IMR-90 (cell line): ENCODE data around the gene RIMBP2. TPM values are rescaled to one million over a fixed set of nuclear protein-coding genes. Genes with fewer than 3 reads are reported as not detected.

ENCODE experiments used
- ATAC-seq: fragments of 200-7000 bp; cut with Tn5 transposase; 2 replicates; pipeline ENCODE4 v1.9.1; 2020; ENCODE audit warnings: low read depth, mild to moderate bottlenecking, moderate library complexity
- BruUV-seq: library from RNA; stranded (reverse); fragments of 400-500 nt; replicated peaks from 2 replicates; lab custom pipeline; 2021; lab: Mats Ljungman, UMichigan
- CTCF ChIA-PET: fragments of 300-600 bp; formaldehyde crosslinking; extraction: SDS; loops from one replicate; lab custom pipeline; 2021; ENCODE audit warnings: antibody characterized with exemption; lab: Yijun Ruan, JAX
- POLR2A ChIA-PET: fragments of 300-600 bp; sonication (Branson Sonifier 250); formaldehyde crosslinking; loops from one replicate; lab custom pipeline; 2022; ENCODE audit warnings: antibody characterized with exemption; ENCODE audit not compliant: unreplicated experiment; lab: Charles Lee
- DNase-seq: peaks from one replicate; pipeline ENCODE4 v3.0.0; 2013
- H2AFZ ChIP-seq: replicated peaks from 2 replicates; pipeline ENCODE3; 2013; ENCODE audit warnings: low read length, mild to moderate bottlenecking; ENCODE audit not compliant: poor library complexity
- H2AK5ac ChIP-seq: 2 replicates; pipeline ENCODE4 v1.6.1; 2013; ENCODE audit warnings: low read depth, low read length, inconsistent platforms
- H2AK9ac ChIP-seq: replicated peaks from 2 replicates; pipeline ENCODE3; 2013; ENCODE audit warnings: mild to moderate bottlenecking, low read depth, low read length, moderate library complexity; ENCODE audit not compliant: poor library complexity
- H2BK120ac ChIP-seq: 2 replicates; pipeline ENCODE4 v1.6.1; 2013; ENCODE audit warnings: low read depth, low read length, inconsistent platforms
- H2BK15ac ChIP-seq: 3 replicates; pipeline ENCODE4 v1.6.1; 2013; ENCODE audit warnings: low read depth, low read length, inconsistent platforms
- H2BK20ac ChIP-seq: 2 replicates; pipeline ENCODE4 v1.6.1; 2013; ENCODE audit warnings: low read depth, mild to moderate bottlenecking, inconsistent platforms, low read length, moderate library complexity
- H2BK5ac ChIP-seq: 2 replicates; pipeline ENCODE4 v1.6.1; 2013; ENCODE audit warnings: mild to moderate bottlenecking, low read depth, low read length, inconsistent platforms; ENCODE audit not compliant: poor library complexity, severe bottlenecking
- H3K14ac ChIP-seq: replicated peaks from 2 replicates; pipeline ENCODE4 v1.6.1; 2013; ENCODE audit warnings: low read depth, low read length, inconsistent platforms
- H3K18ac ChIP-seq: 2 replicates; pipeline ENCODE4 v1.6.1; 2013; ENCODE audit warnings: low read depth, low read length, control low read depth
- H3K23ac ChIP-seq: 2 replicates; pipeline ENCODE4 v1.6.1; 2013; ENCODE audit warnings: low read depth, low read length, inconsistent platforms
- H3K27ac ChIP-seq: 2 replicates; pipeline ENCODE4 v1.5.1; 2013; ENCODE audit warnings: mild to moderate bottlenecking, control low read depth, low read length; ENCODE audit not compliant: insufficient read depth
- H3K27me3 ChIP-seq: 2 replicates; pipeline ENCODE4 v1.6.1; 2013; ENCODE audit warnings: low read length; ENCODE audit not compliant: control insufficient read depth, insufficient read depth
- H3K36me3 ChIP-seq: 2 replicates; pipeline ENCODE4 v1.6.1; 2013; ENCODE audit warnings: low read length, mixed read lengths; ENCODE audit not compliant: control insufficient read depth, insufficient read depth
- H3K4ac ChIP-seq: 2 replicates; pipeline ENCODE4 v1.6.1; 2013; ENCODE audit warnings: low read depth, low read length, inconsistent platforms
- H3K4me1 ChIP-seq: 2 replicates; pipeline ENCODE4 v1.6.1; 2013; ENCODE audit warnings: low read length, mixed read lengths; ENCODE audit not compliant: control insufficient read depth, insufficient read depth
- H3K4me2 ChIP-seq: 2 replicates; pipeline ENCODE4 v1.6.1; 2013; ENCODE audit warnings: low read depth, mild to moderate bottlenecking, control low read depth, low read length, moderate library complexity
- H3K4me3 ChIP-seq: 2 replicates; pipeline ENCODE4 v1.5.1; 2013; ENCODE audit warnings: low read depth, mild to moderate bottlenecking, control low read depth, low read length, moderate library complexity; ENCODE audit not compliant: insufficient read depth
- H3K56ac ChIP-seq: 2 replicates; pipeline ENCODE4 v1.6.1; 2013; ENCODE audit warnings: low read length, inconsistent platforms; ENCODE audit not compliant: insufficient read depth; ENCODE audit errors: extremely low read depth
- H3K79me1 ChIP-seq, 2 experiments: 2 replicates each; pipeline ENCODE4 v1.6.1; 2013; ENCODE audit warnings: low read length in 2 of 2, inconsistent platforms in 1 of 2, low read depth in 1 of 2
- H3K9ac ChIP-seq: 2 replicates; pipeline ENCODE4 v1.6.1; 2013; ENCODE audit warnings: low read depth, low read length, control low read depth
- H3K9me1 ChIP-seq: 2 replicates; pipeline ENCODE4 v1.6.1; 2013; ENCODE audit warnings: low read length, inconsistent platforms; ENCODE audit not compliant: insufficient read depth
- H3K9me3 ChIP-seq: 2 replicates; pipeline ENCODE4 v1.6.1; 2013; ENCODE audit warnings: low read length; ENCODE audit not compliant: control insufficient read depth, insufficient read depth
- H4K20me1 ChIP-seq: 2 replicates; pipeline ENCODE4 v1.6.1; 2013; ENCODE audit warnings: low read length, inconsistent platforms; ENCODE audit not compliant: insufficient read depth
- H4K5ac ChIP-seq: 2 replicates; pipeline ENCODE4 v1.6.1; 2013; ENCODE audit warnings: mild to moderate bottlenecking, low read depth, low read length, control low read depth
- H4K8ac ChIP-seq, 2 experiments: 2 replicates each; pipeline ENCODE4 v1.6.1; 2013; ENCODE audit warnings: low read depth in 2 of 2, low read length in 2 of 2, control low read depth in 1 of 2, inconsistent platforms in 1 of 2
- H4K91ac ChIP-seq: 2 replicates; pipeline ENCODE4 v1.6.1; 2013; ENCODE audit warnings: low read depth, low read length, inconsistent platforms; ENCODE audit not compliant: insufficient read depth
- BHLHE40 ChIP-seq: fragments of 150-350 bp; IDR thresholded peaks from 2 replicates; pipeline ENCODE4 v1.6.1; 2016; ENCODE audit warnings: mild to moderate bottlenecking, low read depth, low read length
- CEBPB ChIP-seq: IDR thresholded peaks from 2 replicates; pipeline ENCODE4 v1.6.1; 2012; ENCODE audit warnings: low read depth, low read length, improper control_type of control experiment
- ELK1 ChIP-seq: fragments of 150-350 bp; IDR thresholded peaks from 2 replicates; pipeline ENCODE4 v1.6.1; 2016; ENCODE audit warnings: low read depth, mild to moderate bottlenecking, low read length, moderate library complexity, borderline replicate concordance
- FOS ChIP-seq: fragments of 150-350 bp; IDR thresholded peaks from 2 replicates; pipeline ENCODE4 v1.6.1; 2016; ENCODE audit warnings: low read depth, low read length
- MAFK ChIP-seq: IDR thresholded peaks from 2 replicates; pipeline ENCODE4 v1.6.1; 2012; ENCODE audit warnings: low read depth, low read length, improper control_type of control experiment
- MAZ ChIP-seq: IDR thresholded peaks from 2 replicates; pipeline ENCODE4 v1.6.1; 2012; ENCODE audit warnings: low read depth, mild to moderate bottlenecking, low read length, improper control_type of control experiment, moderate library complexity, borderline replicate concordance
- MXI1 ChIP-seq: IDR thresholded peaks from 2 replicates; pipeline ENCODE4 v1.6.1; 2012; ENCODE audit warnings: low read depth, mild to moderate bottlenecking, low read length, moderate library complexity, borderline replicate concordance
- NFE2L2 ChIP-seq: fragments of 150-350 bp; IDR thresholded peaks from 2 replicates; pipeline ENCODE4 v1.6.1; 2016; ENCODE audit warnings: low read depth, mild to moderate bottlenecking, low read length
- POLR2A ChIP-seq: IDR thresholded peaks from 2 replicates; pipeline ENCODE4 v1.6.1; 2012; ENCODE audit warnings: mild to moderate bottlenecking, low read depth, low read length
- RAD21 ChIP-seq: IDR thresholded peaks from 2 replicates; pipeline ENCODE4 v1.6.1; 2012; ENCODE audit warnings: low read length, improper control_type of control experiment
- RCOR1 ChIP-seq: IDR thresholded peaks from 2 replicates; pipeline ENCODE4 v1.6.1; 2012; ENCODE audit warnings: mild to moderate bottlenecking, low read length, improper control_type of control experiment; ENCODE audit not compliant: insufficient replicate concordance
- RFX5 ChIP-seq: IDR thresholded peaks from 2 replicates; pipeline ENCODE4 v1.8.0; 2012; ENCODE audit warnings: low read depth, mild to moderate bottlenecking, low read length, moderate library complexity
- SMC3 ChIP-seq: fragments of 150-350 bp; IDR thresholded peaks from 2 replicates; pipeline ENCODE4 v1.6.1; 2016; ENCODE audit warnings: low read depth, mild to moderate bottlenecking, antibody characterized with exemption, low read length, moderate library complexity
- WGBS, 2 experiments: methylation state at CpG; one replicate each; pipeline versions ENCODE4 v1.1.5 to v1.1.7; 2013; ENCODE audit warnings: missing lambda C conversion rate in 2 of 2; ENCODE audit not compliant: insufficient read length in 1 of 2; ENCODE audit errors: extremely low coverage in 2 of 2; 5-methylcytosine and 5-hydroxymethylcytosine counted together
- dilution Hi-C: fragments of 300-500 bp; cut with HindIII; formaldehyde crosslinking; loops from one replicate; pipeline ENCODE4 v1.14.3; 2018; ENCODE audit warnings: low sequenced_read_pairs; ENCODE audit not compliant: unreplicated experiment
- in situ Hi-C: fragments of 300-500 bp; cut with MboI; formaldehyde crosslinking; loops from 3 replicates; pipeline ENCODE4 v1.14.3; 2019; ENCODE audit warnings: low sequenced_read_pairs, inconsistent platforms, mixed read lengths
- intact Hi-C: fragments of 100-400 bp; cut with micrococcal nuclease; formaldehyde crosslinking; loops from 2 replicates; pipeline ENCODE4 v1.10.0; 2022
- polyA plus RNA-seq, 3 experiments: library from polyadenylated mRNA; depleted of rRNA; stranded (reverse); fragments of >200 nt; gene quantifications; 2 replicates each; pipeline ENCODE4 v1.2.3, GENCODE V29; 2012; ENCODE audit warnings: low replicate concordance in 1 of 3
- total RNA-seq: library from RNA; depleted of rRNA; stranded (reverse); fragments of >200 nt; gene quantifications from 2 replicates; pipeline ENCODE4 v1.2.3, GENCODE V29; 2012
- TF ChIP-seq, protein P1 (sequence below): fragments of 150-350 bp; IDR thresholded peaks from 2 replicates; pipeline ENCODE4 v1.6.1; 2017; ENCODE audit warnings: mild to moderate bottlenecking, antibody characterized with exemption, low read length, low read depth
- TF ChIP-seq, protein P2 (sequence below): conservative IDR thresholded peaks from 2 replicates; pipeline ENCODE4 v1.5.1; 2012; ENCODE audit warnings: mild to moderate bottlenecking, low read depth, low read length, improper control_type of control experiment

The RIMBP2 gene
- total and polyA plus RNA-seq, 2 of the 4 experiments (the other 2 are of a cell fraction), result not detected

- no peak for ATAC-seq
- no peak overlapping the region for H3K18ac ChIP-seq
- no peak overlapping the region for H2AK9ac ChIP-seq
- H3K36me3 ChIP-seq, result no peaks in the 10 kb centered on the region
- H3K4me2 ChIP-seq, result no peak overlapping the region
- CTCF ChIA-PET, result interaction anchor here (0.5 kb wide), 1 partner anchor 99 kb away, joined by 4 read pairs; no protein-coding TSS in a partner anchor
- H3K4me3 ChIP-seq, result no peak overlapping the region
- H2AK5ac ChIP-seq, result no peak overlapping the region
- H2BK120ac ChIP-seq, result no peak overlapping the region
- no peak overlapping the region for H4K8ac ChIP-seq
- no peaks in the 10 kb centered on the region for H3K79me1 ChIP-seq
- H2AFZ ChIP-seq, result no peak overlapping the region
- no peak for DNase-seq
- H3K14ac ChIP-seq, result no peak overlapping the region
- H3K56ac ChIP-seq, result no peak overlapping the region
- no peak overlapping the region for H2BK5ac ChIP-seq
- no peaks in the 10 kb centered on the region for H3K9me1 ChIP-seq
- 68% methylated on average over 4 of the region's 11 CpGs; no CpG with 5 or more reads in 1 of the 2 experiments for WGBS, 2 experiments
- no peaks in the 10 kb centered on the region for H3K4me1 ChIP-seq
- intact Hi-C loops (no loop called here), in situ Hi-C loops (no loop called here), dilution Hi-C loops (no loop called here)
- H4K20me1 ChIP-seq, result no peaks in the 10 kb centered on the region
- H3K9me3 ChIP-seq, result peaks cover 32% of the 10 kb centered on the region
- no peak overlapping the region for H2BK20ac ChIP-seq
- POLR2A ChIA-PET, result no interaction called here
- BruUV-seq, result no TSS peak
- H3K27ac ChIP-seq, result no peak overlapping the region
- no peak overlapping the region for H4K91ac ChIP-seq
- no peak overlapping the region for H2BK15ac ChIP-seq
- no peak overlapping the region for H3K9ac ChIP-seq
- H3K4ac ChIP-seq, result no peak overlapping the region
- H3K23ac ChIP-seq, result no peak overlapping the region
- H3K27me3 ChIP-seq, result no peaks in the 10 kb centered on the region
- H4K5ac ChIP-seq, result no peak overlapping the region
- TF ChIP-seq, protein P1, sequence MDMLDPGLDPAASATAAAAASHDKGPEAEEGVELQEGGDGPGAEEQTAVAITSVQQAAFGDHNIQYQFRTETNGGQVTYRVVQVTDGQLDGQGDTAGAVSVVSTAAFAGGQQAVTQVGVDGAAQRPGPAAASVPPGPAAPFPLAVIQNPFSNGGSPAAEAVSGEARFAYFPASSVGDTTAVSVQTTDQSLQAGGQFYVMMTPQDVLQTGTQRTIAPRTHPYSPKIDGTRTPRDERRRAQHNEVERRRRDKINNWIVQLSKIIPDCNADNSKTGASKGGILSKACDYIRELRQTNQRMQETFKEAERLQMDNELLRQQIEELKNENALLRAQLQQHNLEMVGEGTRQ, result no peak
- TF ChIP-seq RAD21 (no peak), RCOR1 (no peak), POLR2A (no peak), NFE2L2 (no peak), RFX5 (no peak), MAFK (no peak), MAZ (no peak), FOS (no peak), ELK1 (no peak), SMC3 (no peak), MXI1 (no peak), BHLHE40 (no peak), CEBPB (no peak)
- TF ChIP-seq, protein P2, sequence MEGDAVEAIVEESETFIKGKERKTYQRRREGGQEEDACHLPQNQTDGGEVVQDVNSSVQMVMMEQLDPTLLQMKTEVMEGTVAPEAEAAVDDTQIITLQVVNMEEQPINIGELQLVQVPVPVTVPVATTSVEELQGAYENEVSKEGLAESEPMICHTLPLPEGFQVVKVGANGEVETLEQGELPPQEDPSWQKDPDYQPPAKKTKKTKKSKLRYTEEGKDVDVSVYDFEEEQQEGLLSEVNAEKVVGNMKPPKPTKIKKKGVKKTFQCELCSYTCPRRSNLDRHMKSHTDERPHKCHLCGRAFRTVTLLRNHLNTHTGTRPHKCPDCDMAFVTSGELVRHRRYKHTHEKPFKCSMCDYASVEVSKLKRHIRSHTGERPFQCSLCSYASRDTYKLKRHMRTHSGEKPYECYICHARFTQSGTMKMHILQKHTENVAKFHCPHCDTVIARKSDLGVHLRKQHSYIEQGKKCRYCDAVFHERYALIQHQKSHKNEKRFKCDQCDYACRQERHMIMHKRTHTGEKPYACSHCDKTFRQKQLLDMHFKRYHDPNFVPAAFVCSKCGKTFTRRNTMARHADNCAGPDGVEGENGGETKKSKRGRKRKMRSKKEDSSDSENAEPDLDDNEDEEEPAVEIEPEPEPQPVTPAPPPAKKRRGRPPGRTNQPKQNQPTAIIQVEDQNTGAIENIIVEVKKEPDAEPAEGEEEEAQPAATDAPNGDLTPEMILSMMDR, result no peak
Measured at GRCh38 chr12:130588696-130589539, 127.2 kb downstream of the RIMBP2 start.
